Measurements from ENCODE around the gene KSR2.

Gene KSR2

GRCh38 chr12:117427211-117427610 lies 541.6 kb downstream of the KSR2 start:
- DNase-seq (ENCODE audit: low read depth in 2 of 2, low spot score in 1 of 2) = no peak

GRCh38 chr12:117421987-117422386 lies 546.8 kb downstream of the KSR2 start:
- no peak for DNase-seq (ENCODE audit: low read depth in 2 of 2, low spot score in 1 of 2)

GRCh38 chr12:117421068-117421752 lies 547.6 kb downstream of the KSR2 start:
- DNase-seq (ENCODE audit: low read depth in 2 of 2, low spot score in 1 of 2) = no peak

GRCh38 chr12:117417004-117417403 lies 551.8 kb downstream of the KSR2 start:
- no peak for DNase-seq (ENCODE audit: low read depth in 2 of 2, low spot score in 1 of 2)

GRCh38 chr12:117412465-117413188 lies 556.2 kb downstream of the KSR2 start:
- no peak for DNase-seq (ENCODE audit: low read depth in 2 of 2, low spot score in 1 of 2)

- no peak for DNase-seq (ENCODE audit: low read depth in 2 of 2, low spot score in 1 of 2)
Measured at GRCh38 chr12:117409286-117409685, 559.5 kb downstream of the KSR2 start.

- no peak for DNase-seq (ENCODE audit: low read depth in 2 of 2, low spot score in 1 of 2)
Measured at GRCh38 chr12:117408161-117408791, 560.5 kb downstream of the KSR2 start.

GRCh38 chr12:117404940-117405339 lies 563.9 kb downstream of the KSR2 start:
- DNase-seq (ENCODE audit: low read depth in 2 of 2, low spot score in 1 of 2) = no peak

- no peak for DNase-seq (ENCODE audit: low read depth in 2 of 2, low spot score in 1 of 2)
Measured at GRCh38 chr12:117404203-117404853, 564.5 kb downstream of the KSR2 start.

- no peak for DNase-seq (ENCODE audit: low read depth in 2 of 2, low spot score in 1 of 2)
Measured at GRCh38 chr12:117403586-117404139, 565.1 kb downstream of the KSR2 start.
